Astrocyte of the cerebellum (primary cell): ENCODE results near the gene GFY.
A peak's percentile ranks its signal among the peaks of the same experiment; 100 is the strongest.

Experiments
- DNase-seq: peaks from one replicate; pipeline ENCODE4 v3.0.0-alpha.2; 2011; ENCODE audit warnings: low read depth
- H3K4me3 ChIP-seq: 2 replicates; pipeline ENCODE4 v1.5.1; 2011; ENCODE audit warnings: mild to moderate bottlenecking, low read depth, low read length, moderate library complexity
- in situ Hi-C: cut with HindIII; loops from 2 replicates; pipeline ENCODE4 v1.10.0; 2017; ENCODE audit warnings: low sequenced_read_pairs
- TF ChIP-seq, protein P1 (sequence below): IDR thresholded peaks from 2 replicates; pipeline ENCODE4 v1.5.1; 2012; ENCODE audit warnings: low read length, low read depth, moderate library complexity, mild to moderate bottlenecking; ENCODE audit errors: missing control alignments

The GFY gene

DNA sequence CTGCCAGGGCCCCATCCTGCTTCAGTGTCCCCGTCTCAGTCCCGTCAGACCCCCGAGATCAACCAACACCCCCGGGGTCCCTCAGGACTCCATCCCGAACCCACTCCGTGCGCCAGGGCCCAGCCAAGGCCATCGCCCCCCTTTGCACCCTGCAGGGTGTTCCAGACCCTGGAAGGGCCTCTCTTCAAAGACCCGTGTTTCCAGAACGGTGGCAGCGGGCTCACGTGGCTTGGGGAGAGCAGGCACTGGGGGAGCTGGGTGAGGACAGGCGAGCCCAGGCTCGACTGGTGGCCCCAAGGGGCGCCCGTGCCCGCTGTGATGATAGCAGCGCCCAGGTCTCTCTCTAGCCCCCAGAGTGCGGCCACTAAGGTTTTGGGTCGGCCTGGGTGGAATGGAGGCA, 35.8 kb upstream of the GFY start:
- no peak for DNase-seq

DNA sequence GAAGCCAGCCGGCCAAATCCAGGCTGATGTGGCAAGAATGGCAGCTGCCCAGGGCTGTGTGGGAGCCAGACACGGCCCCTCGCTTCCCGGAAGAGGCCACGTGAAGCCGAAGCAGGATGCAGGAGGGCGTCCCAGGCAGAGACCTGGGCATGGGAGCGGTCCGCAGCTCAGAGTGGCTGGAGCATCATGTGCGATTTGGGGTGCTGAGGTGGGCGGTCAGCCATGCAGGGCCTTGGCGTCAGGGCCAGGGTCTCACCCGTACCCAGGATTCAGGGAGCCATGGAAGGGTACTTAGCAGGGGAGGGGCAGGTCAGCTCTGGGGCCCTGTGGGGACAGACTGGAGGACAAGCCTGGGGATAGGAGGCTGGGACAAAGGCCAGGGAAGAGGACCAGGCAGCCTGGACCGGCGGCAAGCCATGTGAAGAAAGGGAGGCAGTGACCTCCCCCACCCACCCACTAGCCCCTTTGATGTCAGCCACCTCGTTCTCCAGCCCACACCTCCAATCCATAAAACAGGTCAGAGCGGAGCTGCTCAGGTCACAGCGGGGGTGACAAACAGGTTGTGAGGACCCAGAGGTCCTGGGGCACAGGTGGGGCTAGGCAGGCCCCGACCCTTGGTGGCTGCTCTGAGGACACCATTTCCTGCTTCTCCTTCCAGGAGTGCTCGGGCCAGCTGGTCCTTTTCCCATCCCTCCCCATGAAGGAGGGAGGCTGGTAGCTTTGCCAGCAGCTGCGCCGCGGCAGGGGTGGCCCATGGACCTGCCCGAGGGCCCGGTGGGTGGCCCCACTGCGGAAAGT, 34.9 kb upstream of the GFY start:
- TF ChIP-seq, protein P1, sequence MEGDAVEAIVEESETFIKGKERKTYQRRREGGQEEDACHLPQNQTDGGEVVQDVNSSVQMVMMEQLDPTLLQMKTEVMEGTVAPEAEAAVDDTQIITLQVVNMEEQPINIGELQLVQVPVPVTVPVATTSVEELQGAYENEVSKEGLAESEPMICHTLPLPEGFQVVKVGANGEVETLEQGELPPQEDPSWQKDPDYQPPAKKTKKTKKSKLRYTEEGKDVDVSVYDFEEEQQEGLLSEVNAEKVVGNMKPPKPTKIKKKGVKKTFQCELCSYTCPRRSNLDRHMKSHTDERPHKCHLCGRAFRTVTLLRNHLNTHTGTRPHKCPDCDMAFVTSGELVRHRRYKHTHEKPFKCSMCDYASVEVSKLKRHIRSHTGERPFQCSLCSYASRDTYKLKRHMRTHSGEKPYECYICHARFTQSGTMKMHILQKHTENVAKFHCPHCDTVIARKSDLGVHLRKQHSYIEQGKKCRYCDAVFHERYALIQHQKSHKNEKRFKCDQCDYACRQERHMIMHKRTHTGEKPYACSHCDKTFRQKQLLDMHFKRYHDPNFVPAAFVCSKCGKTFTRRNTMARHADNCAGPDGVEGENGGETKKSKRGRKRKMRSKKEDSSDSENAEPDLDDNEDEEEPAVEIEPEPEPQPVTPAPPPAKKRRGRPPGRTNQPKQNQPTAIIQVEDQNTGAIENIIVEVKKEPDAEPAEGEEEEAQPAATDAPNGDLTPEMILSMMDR, result no peak
- no peak overlapping the region for H3K4me3 ChIP-seq
- DNase-seq, result no peak
- in situ Hi-C loops, result no loop called here

More for the DNA sequence above, 35.8 kb upstream of the GFY start:
- TF ChIP-seq, protein P1, result no peak
- in situ Hi-C loops, result no loop called here
- H3K4me3 ChIP-seq, result no peak overlapping the region

DNA sequence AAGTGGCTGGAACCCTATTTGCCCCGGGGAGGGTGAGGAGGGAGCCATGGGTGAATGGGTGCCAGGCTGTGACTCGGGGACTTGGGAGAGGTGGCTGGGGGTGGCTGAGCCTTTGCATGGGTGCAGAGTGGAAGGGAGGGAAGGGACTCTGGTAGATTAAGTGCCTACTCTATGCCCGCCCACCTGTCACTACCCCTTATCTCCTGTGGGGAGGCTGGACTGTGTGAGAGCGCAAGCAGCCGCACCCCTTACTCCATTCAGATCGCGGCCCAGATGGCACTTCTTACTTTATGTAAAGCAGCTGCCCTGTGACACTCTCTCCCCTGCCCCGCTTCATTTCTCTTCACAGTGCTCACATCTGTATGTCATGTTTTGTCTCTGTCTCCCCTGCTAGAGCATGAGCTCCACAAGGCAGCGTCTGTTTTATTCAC, 34.2 kb upstream of the GFY start:
- in situ Hi-C loops, result no loop called here
- DNase-seq, result no peak
- TF ChIP-seq, protein P1, result no peak
- no peak overlapping the region for H3K4me3 ChIP-seq

DNA sequence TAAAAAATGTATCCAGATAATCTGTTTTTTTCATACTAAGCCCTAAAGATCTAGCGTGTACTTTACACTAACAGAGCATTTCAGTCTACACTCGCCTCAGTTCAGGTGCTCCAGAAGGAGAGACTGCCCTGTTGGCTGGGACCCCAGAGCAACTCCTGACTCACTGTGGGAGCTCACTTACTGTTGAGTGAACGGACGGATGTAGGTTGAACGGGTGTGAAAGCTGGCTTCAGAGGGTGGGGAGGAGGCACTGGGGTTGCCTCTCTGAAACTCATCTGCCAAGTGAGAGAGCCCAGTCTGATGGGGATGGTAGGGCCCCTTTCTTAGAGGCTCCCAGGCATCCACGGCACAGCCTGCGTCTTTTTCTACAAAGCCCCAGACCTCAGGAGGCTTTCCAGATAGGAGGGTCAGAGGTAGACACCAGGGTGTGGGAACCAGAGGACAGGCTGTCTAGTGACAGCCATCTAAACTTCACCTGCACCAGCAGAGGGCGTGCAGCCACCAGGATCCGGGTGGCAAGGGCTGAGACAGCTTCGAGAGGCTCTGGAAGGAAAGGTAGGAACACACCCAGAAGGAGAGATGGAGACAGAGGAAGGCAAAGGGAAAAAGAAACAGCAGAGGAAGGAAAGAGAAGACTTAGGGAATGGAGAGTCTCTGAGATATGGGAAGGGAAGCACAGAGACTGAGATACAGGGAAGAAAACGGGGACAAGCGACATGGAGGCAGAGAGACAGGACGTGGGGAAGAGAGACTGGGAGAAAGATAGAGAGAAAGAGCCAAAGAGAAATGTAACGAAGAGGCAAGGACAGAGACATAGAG, 33.4 kb upstream of the GFY start:
- no peak overlapping the region for H3K4me3 ChIP-seq
- in situ Hi-C loops, result no loop called here
- TF ChIP-seq, protein P1, result peak; percentile 79
- peak; percentile 35 for DNase-seq

DNA sequence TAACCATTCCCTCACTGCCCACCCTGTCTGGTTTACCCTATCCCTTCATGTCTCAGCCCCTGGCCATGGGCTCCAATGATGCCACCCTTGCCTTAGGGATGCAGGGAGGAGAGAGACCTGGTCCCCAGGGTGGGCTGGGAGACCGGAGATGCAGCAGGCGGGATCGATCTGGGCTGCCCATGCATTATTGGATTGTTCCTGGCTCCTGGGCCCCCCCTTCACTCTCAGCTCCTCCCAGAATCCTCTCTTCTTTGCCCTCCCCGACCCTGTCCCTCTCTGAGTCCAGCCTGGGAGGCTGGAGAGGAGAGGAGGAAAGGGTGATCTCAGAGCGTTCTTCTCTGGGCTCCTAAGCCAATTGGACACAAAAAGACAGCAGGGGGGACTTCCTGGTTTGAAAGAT, 31.3 kb upstream of the GFY start:
- no peak overlapping the region for H3K4me3 ChIP-seq
- TF ChIP-seq, protein P1, result no peak
- in situ Hi-C loops, result no loop called here
- no peak for DNase-seq

DNA sequence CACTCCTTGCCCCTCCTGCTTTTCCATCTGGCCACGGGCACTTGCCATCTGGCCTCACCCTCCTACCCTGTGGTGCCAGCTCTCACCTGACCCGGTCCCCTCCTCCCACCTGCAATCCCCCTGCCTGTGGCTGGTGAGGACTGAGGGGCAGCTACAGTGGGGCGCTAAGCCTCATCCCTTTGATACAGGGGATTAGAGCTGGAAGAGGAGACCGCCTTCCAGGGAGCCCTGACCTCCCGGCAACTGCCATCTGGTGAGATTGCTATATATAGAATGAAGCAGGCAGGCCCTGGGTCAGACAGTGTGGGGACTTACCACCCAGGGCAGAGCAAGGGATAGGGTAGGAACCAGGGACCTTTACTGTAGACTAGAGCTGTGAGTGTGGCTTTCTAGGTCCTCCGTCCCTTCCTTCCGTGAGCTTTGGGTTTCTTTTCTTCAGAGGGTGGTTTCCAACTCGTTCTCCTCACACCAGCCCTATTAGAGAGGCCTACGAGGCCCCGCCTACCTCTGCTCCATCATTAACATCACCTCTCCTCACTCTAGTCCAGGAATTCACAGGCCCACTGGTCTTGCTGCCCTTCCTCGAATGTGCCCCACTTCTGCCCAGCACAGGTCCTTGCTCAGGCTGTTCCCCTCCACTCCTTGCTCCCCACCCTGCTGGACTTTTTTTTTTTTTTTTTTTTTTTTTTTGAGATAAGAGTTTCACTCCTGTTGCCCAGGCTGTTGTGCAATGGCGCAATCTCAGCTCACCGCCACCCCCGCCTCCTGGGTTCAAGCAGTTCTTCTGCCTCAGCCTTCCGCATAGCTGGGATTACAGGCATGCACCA, 29.4 kb upstream of the GFY start:
- DNase-seq, result no peak
- TF ChIP-seq, protein P1, result no peak
- no peak overlapping the region for H3K4me3 ChIP-seq
- in situ Hi-C loops, result no loop called here
